GM10248 (cell line): ENCODE results near the gene DUSP6.
"Not testable (repeated sequence)": the region's sequence is repeated elsewhere in the genome, so short reads cannot be mapped to it uniquely, and the experiment has no call there.

Experiments used
- CTCF ChIA-PET: fragments of 300-600 bp; sonication (Branson Sonifier 250); formaldehyde crosslinking; extraction: SDS; loops from one replicate; lab custom pipeline; 2021; ENCODE audit warnings: antibody characterized with exemption; lab: Yijun Ruan, JAX
- POLR2A ChIA-PET: fragments of 350-650 bp; sonication (Branson Sonifier 250); formaldehyde crosslinking; extraction: SDS; loops from one replicate; lab custom pipeline; 2020; ENCODE audit warnings: antibody characterized with exemption; lab: Yijun Ruan, JAX
- DNase-seq: peaks from one replicate; pipeline ENCODE4 v3.0.0; 2012; ENCODE audit errors: extremely low spot score
- TF ChIP-seq, protein P1 (sequence below): IDR thresholded peaks from 2 replicates; pipeline ENCODE4 v1.5.1; 2012; ENCODE audit warnings: mild to moderate bottlenecking, low read depth; ENCODE audit errors: extremely low read depth, missing control alignments, control extremely low read depth

DUSP6 gene

DNA sequence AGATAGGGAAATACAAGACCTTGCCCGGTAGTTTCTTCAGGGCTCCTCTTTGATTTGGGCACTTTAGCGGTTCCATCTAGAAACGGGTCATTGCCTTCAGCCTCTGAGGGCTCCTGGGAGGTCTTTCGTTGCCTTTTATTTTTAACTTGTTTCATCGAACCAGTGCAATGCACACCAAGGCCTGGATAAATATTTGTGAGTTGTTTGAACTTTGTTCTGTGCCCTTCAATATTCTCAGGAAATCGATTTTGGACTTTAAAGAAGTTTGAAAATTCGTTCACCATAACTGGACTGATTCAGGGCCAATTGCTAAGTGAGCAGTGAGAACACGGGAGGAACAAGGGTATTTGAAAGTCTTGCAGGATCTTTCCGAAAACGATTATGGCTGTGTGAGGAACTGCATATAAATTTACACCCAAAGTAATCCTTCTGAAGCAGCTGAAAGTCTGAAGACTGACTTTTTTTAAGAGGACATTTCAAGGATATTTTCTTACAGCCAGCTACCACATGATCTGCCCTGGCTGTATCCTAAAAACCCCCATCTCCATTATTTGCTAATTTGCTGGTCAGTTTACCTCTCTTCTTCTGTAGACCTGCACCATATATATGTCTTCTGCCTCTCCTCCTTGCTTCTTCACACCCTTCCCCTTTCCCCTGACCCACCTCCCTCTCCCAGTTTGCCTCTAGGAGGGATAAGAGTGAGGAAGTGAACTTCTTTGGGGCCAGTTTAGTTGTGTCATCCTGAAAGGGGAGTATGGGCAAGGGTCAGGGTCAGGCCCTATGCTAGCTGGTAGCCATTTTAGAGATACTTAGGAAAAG lies 8.0 kb downstream of the DUSP6 start:
- ChIA-PET CTCF (interaction anchor here (1.4 kb wide), 1 partner anchor 12 kb away, joined by 3 read pairs; no protein-coding TSS in a partner anchor), POLR2A (no interaction called here)
- TF ChIP-seq, protein P1, sequence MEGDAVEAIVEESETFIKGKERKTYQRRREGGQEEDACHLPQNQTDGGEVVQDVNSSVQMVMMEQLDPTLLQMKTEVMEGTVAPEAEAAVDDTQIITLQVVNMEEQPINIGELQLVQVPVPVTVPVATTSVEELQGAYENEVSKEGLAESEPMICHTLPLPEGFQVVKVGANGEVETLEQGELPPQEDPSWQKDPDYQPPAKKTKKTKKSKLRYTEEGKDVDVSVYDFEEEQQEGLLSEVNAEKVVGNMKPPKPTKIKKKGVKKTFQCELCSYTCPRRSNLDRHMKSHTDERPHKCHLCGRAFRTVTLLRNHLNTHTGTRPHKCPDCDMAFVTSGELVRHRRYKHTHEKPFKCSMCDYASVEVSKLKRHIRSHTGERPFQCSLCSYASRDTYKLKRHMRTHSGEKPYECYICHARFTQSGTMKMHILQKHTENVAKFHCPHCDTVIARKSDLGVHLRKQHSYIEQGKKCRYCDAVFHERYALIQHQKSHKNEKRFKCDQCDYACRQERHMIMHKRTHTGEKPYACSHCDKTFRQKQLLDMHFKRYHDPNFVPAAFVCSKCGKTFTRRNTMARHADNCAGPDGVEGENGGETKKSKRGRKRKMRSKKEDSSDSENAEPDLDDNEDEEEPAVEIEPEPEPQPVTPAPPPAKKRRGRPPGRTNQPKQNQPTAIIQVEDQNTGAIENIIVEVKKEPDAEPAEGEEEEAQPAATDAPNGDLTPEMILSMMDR: no peak
- DNase-seq: no peak

DNA sequence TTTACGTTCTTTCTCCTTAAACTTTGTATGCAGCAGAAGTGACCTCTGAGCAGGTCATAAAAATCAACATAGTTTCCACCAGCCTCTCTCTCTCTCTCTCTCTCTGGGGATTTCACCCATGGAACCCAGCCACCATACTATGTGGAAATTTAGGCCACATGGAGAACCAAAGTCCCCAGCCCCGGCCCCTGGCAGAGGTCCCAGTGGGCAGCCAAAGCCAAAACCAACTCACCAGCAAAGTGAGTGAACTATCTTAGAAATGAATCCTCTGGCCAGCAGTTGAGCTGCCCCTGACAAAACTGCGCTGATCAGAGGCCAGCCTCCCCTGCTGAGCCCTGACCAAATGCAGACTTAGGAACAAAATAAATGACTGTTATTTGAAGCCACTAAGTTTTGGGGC lies 9.2 kb downstream of the DUSP6 start:
- ChIA-PET CTCF (no interaction called here), POLR2A (no interaction called here)
- DNase-seq: no peak
- TF ChIP-seq, protein P1: no peak

DNA sequence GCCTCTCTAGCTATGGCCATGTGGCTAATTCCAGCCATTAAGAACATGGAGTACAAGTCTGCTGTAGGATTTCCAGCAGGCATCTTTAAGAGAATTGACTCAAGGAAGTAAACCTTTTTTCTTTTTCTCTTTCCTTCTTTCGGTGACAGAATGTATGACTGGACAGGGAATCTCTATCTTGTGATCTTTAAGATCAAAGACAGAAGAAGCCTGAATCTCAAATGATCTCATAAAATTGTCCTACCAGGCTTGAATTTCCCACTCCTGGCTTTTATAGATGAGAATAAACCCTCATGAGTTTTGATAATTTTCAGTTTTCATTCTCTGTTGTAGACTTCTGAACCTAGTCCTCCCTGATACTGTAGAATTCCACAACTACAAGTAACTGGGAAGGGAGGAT lies 11.4 kb downstream of the DUSP6 start:
- CTCF ChIA-PET: no interaction called here
- TF ChIP-seq, protein P1: no peak
- no peak for DNase-seq
- POLR2A ChIA-PET: no interaction called here

DNA sequence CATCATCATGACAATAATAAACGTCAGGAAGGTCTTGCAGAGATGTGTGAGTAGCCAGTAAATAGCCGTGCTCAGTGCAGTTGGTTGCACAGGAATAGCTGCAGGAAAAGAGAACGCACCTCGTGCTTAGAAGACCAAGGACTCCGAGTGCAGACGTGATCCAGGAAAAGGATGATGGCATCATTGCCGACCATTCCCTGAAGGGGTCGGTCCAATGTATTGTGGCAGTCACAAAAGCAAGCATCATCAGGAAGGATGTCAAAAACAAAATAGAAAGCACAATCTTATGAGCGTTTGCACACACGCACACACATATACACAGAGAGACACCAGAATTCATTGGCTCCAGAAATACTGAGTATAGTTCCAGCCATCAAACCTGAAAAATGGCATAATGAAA lies 12.8 kb downstream of the DUSP6 start:
- TF ChIP-seq, protein P1: no peak
- POLR2A ChIA-PET: no interaction called here
- DNase-seq: no peak
- CTCF ChIA-PET: no interaction called here

DNA sequence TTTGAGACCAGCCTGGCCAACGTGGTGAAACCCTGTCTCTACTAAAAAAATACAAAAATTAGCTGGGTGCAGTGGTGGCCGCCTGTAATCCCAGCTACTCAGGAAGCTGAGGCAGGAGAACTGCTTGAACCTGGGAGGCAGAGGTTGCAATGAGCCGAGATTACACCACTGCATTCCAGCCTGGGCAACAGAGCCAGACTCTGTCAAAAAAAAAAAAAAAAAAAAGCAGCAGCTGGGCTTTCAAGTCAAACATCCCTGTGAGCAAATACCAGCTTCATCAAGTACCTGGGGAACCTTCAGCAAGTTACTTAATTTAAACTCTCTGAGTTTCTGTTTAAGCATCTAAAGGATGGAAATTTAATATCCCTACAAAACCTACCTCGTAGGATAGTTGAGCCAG lies 15.2 kb downstream of the DUSP6 start:
- DNase-seq, POLR2A ChIA-PET, CTCF ChIA-PET: not testable (repeated sequence)

DNA sequence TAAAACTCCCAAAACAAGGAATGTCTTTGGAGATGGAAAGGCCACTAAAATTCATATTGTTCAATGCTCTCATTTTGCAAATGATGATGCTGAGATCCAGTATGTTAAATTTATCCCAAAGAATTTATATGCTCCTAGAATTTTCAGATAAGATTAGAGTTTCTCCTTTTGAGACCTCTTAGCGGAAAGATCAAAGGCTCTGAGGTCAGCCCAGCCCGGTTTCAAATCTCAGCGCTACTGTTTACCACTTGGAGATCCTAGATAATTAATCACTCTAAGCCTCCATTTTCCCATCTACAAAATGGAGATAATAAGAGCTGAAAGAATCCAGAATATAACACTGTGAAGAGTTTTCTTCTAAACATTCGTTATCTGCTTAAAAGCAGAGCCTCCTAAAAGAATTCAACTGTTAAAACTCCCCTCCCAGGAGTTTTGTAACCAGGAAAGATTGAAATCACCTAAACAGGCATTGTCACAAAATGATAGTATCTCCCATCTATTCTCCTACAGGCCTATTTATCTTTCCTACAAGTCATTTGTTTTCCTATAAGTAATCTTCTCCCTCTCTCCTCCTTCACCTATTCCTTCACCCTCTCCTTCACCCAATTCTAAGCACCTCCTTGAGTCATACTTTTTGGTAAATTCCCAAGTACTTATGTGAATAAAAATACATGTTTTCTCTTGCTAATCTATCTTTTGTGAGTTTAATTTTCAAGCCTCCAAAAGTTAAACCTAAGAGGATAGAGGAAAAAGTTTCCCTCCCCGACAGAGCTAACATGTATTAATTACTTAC lies 16.7 kb downstream of the DUSP6 start:
- DNase-seq: no peak
- TF ChIP-seq, protein P1: no peak
- ChIA-PET POLR2A (no interaction called here), CTCF (interaction anchor here (1.3 kb wide), 1 partner anchor 22 kb away, joined by 3 read pairs; no protein-coding TSS in a partner anchor)

DNA sequence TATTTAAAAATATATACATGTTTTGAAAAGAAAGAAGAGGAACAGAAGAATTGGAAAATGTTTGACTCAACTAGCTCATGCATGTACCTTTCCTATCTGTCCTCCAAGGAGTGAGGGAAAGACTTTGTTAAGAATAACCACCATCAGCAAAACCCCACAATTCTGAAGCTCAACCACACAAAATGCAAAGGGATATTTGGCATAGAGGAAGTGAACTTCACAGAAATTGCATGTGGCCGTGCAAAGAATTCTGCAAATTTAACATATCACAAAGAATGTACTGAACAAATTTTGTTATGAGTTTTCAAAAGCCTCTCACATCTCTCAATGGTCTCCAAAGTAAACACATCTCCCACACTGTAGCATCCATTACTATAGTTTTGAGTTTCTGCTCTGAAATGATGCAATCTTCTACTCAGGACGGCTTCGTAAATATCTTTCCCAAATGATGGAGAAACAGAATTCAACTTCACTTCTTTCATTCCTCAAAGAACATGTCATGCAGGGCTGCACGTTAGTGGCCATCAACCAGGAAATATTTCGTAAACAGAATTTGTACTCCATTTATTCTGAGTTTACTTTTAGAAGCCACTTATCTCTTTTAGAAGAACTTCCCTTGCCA lies 17.6 kb downstream of the DUSP6 start:
- POLR2A ChIA-PET: no interaction called here
- TF ChIP-seq, protein P1: no peak
- DNase-seq: no peak
- CTCF ChIA-PET: no interaction called here
